Osteoblast (primary cell): ENCODE data around the gene REEP3. TPM values are rescaled to one million over a fixed set of nuclear protein-coding genes. Genes with fewer than 3 reads are reported as not detected.

Experiments used
- DNase-seq: peaks from one replicate; pipeline ENCODE4 v3.0.0; 2011; ENCODE audit warnings: low spot score, mixed read lengths; ENCODE audit not compliant: insufficient read length; ENCODE audit errors: missing footprints
- H2AFZ ChIP-seq: 2 replicates; pipeline ENCODE4 v1.6.0; 2011; ENCODE audit warnings: mild to moderate bottlenecking, low read length
- H3K27ac ChIP-seq: 2 replicates; pipeline ENCODE4 v1.5.1; 2011; ENCODE audit warnings: mild to moderate bottlenecking, low read depth, low read length, moderate library complexity
- H3K27me3 ChIP-seq: 2 replicates; pipeline ENCODE4 v1.6.0; 2012; ENCODE audit warnings: mild to moderate bottlenecking, control low read depth, inconsistent platforms, low read length, moderate library complexity; ENCODE audit not compliant: insufficient read depth
- H3K36me3 ChIP-seq: 2 replicates; pipeline ENCODE4 v1.5.1; 2011; ENCODE audit warnings: mild to moderate bottlenecking, low read length, control low read depth, moderate library complexity; ENCODE audit not compliant: insufficient read depth
- H3K4me1 ChIP-seq: 2 replicates; pipeline ENCODE4 v1.5.1; 2011; ENCODE audit warnings: mild to moderate bottlenecking, low read length, control low read depth, moderate library complexity; ENCODE audit not compliant: insufficient read depth
- H3K4me2 ChIP-seq: 2 replicates; pipeline ENCODE4 v1.6.0; 2011; ENCODE audit warnings: mild to moderate bottlenecking, low read length; ENCODE audit not compliant: insufficient read depth
- H3K4me3 ChIP-seq: fragments of 200-600 bp; sonication (generic); 3 replicates; pipeline ENCODE4 v1.5.1; 2012; ENCODE audit warnings: mild to moderate bottlenecking, low read length, inconsistent platforms; ENCODE audit not compliant: insufficient read depth
- H3K79me2 ChIP-seq: 2 replicates; pipeline ENCODE4 v1.6.0; 2012; ENCODE audit warnings: mild to moderate bottlenecking, low read length, control low read depth, inconsistent platforms; ENCODE audit not compliant: insufficient read depth
- H3K9me3 ChIP-seq: 2 replicates; pipeline ENCODE4 v1.5.1; 2011; ENCODE audit warnings: low read depth, low read length, control low read depth
- H4K20me1 ChIP-seq: 2 replicates; pipeline ENCODE4 v1.6.0; 2012; ENCODE audit warnings: mild to moderate bottlenecking, low read length, control low read depth; ENCODE audit not compliant: insufficient read depth
- CTCF ChIP-seq: IDR thresholded peaks from 2 replicates; pipeline ENCODE4 v1.5.1; 2011; ENCODE audit warnings: mild to moderate bottlenecking, low read depth, low read length, moderate library complexity; ENCODE audit errors: extremely low read depth
- total RNA-seq: library from RNA; depleted of rRNA; stranded (reverse); fragments of >200 nt; gene quantifications from 2 replicates; pipeline ENCODE4 v1.2.3, GENCODE V29; 2012

REEP3 gene
- total RNA-seq, 1 donor = 71.3 TPM

GRCh38 chr10:63633677-63634487 lies 112.7 kb downstream of the REEP3 start:
- H4K20me1 ChIP-seq = no peaks in the 10 kb centered on the region
- peak; percentile 53 for TF ChIP-seq CTCF
- H2AFZ ChIP-seq = no peak overlapping the region
- no peaks in the 10 kb centered on the region for H3K79me2 ChIP-seq
- H3K4me3 ChIP-seq = no peak overlapping the region
- no peaks in the 10 kb centered on the region for H3K9me3 ChIP-seq
- no peak overlapping the region for H3K27ac ChIP-seq
- H3K4me1 ChIP-seq = peaks cover 20% of the 10 kb centered on the region
- H3K4me2 ChIP-seq = no peak overlapping the region
- no peaks in the 10 kb centered on the region for H3K36me3 ChIP-seq
- H3K27me3 ChIP-seq = no peaks in the 10 kb centered on the region
- peak; percentile 84 for DNase-seq

DNA sequence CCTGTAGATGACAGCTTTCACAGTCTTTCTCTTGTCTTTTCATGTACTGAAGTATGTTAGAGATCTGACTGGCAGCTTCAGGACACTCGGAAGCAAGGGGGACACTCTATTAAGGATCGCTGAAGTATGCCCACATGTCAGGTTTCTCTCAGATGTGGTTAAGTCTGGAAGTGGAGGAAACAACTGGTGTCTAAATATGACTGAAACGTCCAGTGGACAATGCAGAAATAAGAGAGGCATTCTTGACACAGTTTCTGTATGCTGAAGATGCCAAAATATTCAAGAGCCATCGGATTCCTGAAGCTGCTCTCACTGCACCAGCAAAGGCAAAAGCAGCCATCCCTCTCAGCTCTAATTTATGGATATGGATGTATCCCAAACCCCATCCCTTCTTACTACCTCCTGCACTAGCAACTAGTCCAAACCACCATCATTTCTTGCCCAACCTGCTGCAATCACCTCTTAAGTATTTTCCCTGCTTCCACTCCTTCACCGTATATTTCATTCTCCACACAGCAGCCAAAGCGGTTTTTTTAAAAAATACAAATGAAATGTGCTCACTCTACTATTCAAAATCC lies 113.4 kb downstream of the REEP3 start:
- H2AFZ ChIP-seq = no peak overlapping the region
- H3K79me2 ChIP-seq = no peaks in the 10 kb centered on the region
- TF ChIP-seq CTCF = no peak
- no peaks in the 10 kb centered on the region for H3K9me3 ChIP-seq
- H3K27ac ChIP-seq = no peak overlapping the region
- no peak for DNase-seq
- no peak overlapping the region for H3K4me2 ChIP-seq
- no peaks in the 10 kb centered on the region for H3K36me3 ChIP-seq
- no peaks in the 10 kb centered on the region for H3K27me3 ChIP-seq
- H3K4me1 ChIP-seq = peaks cover 15% of the 10 kb centered on the region
- H4K20me1 ChIP-seq = no peaks in the 10 kb centered on the region
- H3K4me3 ChIP-seq = no peak overlapping the region

DNA sequence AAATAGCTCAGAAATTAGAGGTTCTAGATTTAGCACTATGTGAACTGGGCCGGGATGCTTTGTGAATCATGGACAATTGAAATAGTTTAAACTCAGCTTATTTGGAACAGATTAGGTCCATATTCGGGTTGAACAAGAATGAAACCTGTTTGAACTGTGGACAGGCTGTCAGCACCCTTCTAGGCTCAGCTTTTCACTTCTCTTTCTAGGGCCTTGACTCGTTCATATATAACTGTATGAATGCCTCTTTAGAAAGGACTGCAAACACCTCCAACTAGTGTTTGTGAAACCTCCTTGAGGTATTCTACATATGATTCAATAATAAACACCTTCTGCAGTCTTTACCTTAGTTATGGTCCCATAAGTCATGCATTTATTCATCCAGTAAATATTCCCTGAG lies 115.6 kb downstream of the REEP3 start:
- H3K36me3 ChIP-seq = no peaks in the 10 kb centered on the region
- H3K27me3 ChIP-seq = no peaks in the 10 kb centered on the region
- no peak for DNase-seq
- no peaks in the 10 kb centered on the region for H4K20me1 ChIP-seq
- H3K79me2 ChIP-seq = no peaks in the 10 kb centered on the region
- no peak overlapping the region for H3K27ac ChIP-seq
- H3K4me1 ChIP-seq = peaks cover 4% of the 10 kb centered on the region
- H3K4me2 ChIP-seq = no peak overlapping the region
- H2AFZ ChIP-seq = peak overlapping the region; percentile 78
- TF ChIP-seq CTCF = no peak
- no peaks in the 10 kb centered on the region for H3K9me3 ChIP-seq
- H3K4me3 ChIP-seq = no peak overlapping the region

GRCh38 chr10:63637901-63638327 lies 116.7 kb downstream of the REEP3 start:
- H3K36me3 ChIP-seq = no peaks in the 10 kb centered on the region
- no peaks in the 10 kb centered on the region for H3K79me2 ChIP-seq
- H3K4me3 ChIP-seq = no peak overlapping the region
- H3K27me3 ChIP-seq = no peaks in the 10 kb centered on the region
- no peak overlapping the region for H2AFZ ChIP-seq
- no peak for TF ChIP-seq CTCF
- no peak for DNase-seq
- H3K4me1 ChIP-seq = no peaks in the 10 kb centered on the region
- H3K27ac ChIP-seq = no peak overlapping the region
- no peaks in the 10 kb centered on the region for H4K20me1 ChIP-seq
- no peak overlapping the region for H3K4me2 ChIP-seq
- H3K9me3 ChIP-seq = no peaks in the 10 kb centered on the region
